OCI-LY3 (cell line): ENCODE data around the gene TUBGCP6.

ENCODE experiments used
- EZH2phosphoT487 ChIP-seq: fragments of 200-600 bp; shearing (Covaris generic); IDR thresholded peaks from 2 replicates; pipeline ENCODE4 v1.6.1; 2018; ENCODE audit warnings: antibody characterized with exemption, mixed run types, low read depth
- TF ChIP-seq, protein P1 (sequence below): fragments of 200-600, 300-600 bp; sonication (generic); IDR thresholded peaks from 2 replicates; pipeline ENCODE4 v1.5.1; 2014; ENCODE audit warnings: antibody characterized with exemption, low read length, low read depth

DNA sequence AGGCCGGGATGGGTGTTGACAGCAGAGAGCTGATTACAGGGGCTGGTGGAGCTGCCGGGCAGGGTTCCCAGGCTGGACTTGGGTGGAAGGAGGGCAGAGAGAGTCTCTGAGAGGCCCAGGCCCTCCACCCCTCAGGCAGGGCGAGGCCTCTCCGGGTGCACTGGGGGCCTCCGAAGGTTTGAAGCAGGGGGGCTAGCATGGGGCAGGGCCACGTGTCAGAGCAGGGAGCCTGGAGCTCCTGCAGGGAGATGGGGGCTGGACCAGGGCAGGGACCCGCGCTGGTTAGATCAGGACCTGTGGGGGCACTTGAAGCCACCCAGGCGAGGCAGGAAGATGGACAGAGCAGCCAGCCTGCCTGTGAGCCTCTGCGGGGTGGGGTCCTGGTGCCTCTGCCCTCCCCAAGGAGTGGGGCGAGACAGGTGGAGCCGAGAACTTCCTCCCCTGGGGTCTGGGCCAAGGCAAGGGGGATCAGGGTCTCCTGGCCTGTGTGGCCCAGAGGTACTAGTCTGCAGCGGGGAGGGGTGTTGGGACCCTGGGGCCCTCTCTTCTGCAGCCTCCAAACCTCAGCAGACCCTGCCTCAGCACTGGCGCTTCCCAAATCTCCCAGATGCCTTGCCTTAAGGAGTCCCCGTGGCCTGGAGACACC lies 73.4 kb downstream of the TUBGCP6 start:
- TF ChIP-seq, protein P1, sequence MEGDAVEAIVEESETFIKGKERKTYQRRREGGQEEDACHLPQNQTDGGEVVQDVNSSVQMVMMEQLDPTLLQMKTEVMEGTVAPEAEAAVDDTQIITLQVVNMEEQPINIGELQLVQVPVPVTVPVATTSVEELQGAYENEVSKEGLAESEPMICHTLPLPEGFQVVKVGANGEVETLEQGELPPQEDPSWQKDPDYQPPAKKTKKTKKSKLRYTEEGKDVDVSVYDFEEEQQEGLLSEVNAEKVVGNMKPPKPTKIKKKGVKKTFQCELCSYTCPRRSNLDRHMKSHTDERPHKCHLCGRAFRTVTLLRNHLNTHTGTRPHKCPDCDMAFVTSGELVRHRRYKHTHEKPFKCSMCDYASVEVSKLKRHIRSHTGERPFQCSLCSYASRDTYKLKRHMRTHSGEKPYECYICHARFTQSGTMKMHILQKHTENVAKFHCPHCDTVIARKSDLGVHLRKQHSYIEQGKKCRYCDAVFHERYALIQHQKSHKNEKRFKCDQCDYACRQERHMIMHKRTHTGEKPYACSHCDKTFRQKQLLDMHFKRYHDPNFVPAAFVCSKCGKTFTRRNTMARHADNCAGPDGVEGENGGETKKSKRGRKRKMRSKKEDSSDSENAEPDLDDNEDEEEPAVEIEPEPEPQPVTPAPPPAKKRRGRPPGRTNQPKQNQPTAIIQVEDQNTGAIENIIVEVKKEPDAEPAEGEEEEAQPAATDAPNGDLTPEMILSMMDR: no peak
- TF ChIP-seq EZH2phosphoT487: no peak
